Natural killer cell (primary cell): ENCODE measurements around the gene IRAK1BP1. TPM values are rescaled to one million over a fixed set of nuclear protein-coding genes. Genes with fewer than 3 reads are reported as not detected.

Source experiments
- ATAC-seq, 3 donors: fragments of 150-1000 bp in 2 of 3; fragments of 200-7000 bp in 1 of 3; cut with Tn5 transposase; 1 replicate in 1 of 3; 2 replicates in 2 of 3; pipeline ENCODE4 v1.10.0; 2021; ENCODE audit warnings: mild to moderate bottlenecking in 2 of 3, moderate library complexity in 2 of 3
- DNase-seq, 2 donors: peaks; one replicate each; pipeline versions ENCODE4 v3.0.0 to v3.0.0-alpha.2; 2013 to 2021; ENCODE audit warnings: mixed read lengths in 1 of 2
- H3K27ac ChIP-seq: one replicate; pipeline ENCODE4 v1.5.1; 2013; ENCODE audit warnings: mild to moderate bottlenecking, low read length
- H3K27me3 ChIP-seq: one replicate; pipeline ENCODE4 v1.6.1; 2013; ENCODE audit warnings: low read length; ENCODE audit not compliant: control insufficient read depth, insufficient read depth
- H3K36me3 ChIP-seq: one replicate; pipeline ENCODE4 v1.6.1; 2013; ENCODE audit warnings: low read length; ENCODE audit not compliant: control insufficient read depth, insufficient read depth
- H3K4me1 ChIP-seq: one replicate; pipeline ENCODE4 v1.6.1; 2013; ENCODE audit warnings: low read length; ENCODE audit not compliant: control insufficient read depth, insufficient read depth
- H3K4me3 ChIP-seq: one replicate; pipeline ENCODE4 v1.5.1; 2013; ENCODE audit warnings: low read length
- H3K9me3 ChIP-seq: one replicate; pipeline ENCODE4 v1.6.1; 2013; ENCODE audit warnings: low read length; ENCODE audit not compliant: control insufficient read depth, insufficient read depth
- H3K27ac Mint-ChIP-seq, 2 donors: one replicate each; pipeline ENCODE4 v1.8.0; 2022; ENCODE audit warnings: mild to moderate bottlenecking in 2 of 2, mixed read lengths in 2 of 2, moderate library complexity in 1 of 2
- H3K27me3 Mint-ChIP-seq, 2 donors: one replicate each; pipeline ENCODE4 v1.8.0; 2022; ENCODE audit warnings: low read depth in 2 of 2, mixed read lengths in 2 of 2
- H3K36me3 Mint-ChIP-seq: one replicate; pipeline ENCODE4 v1.8.0; 2022; ENCODE audit warnings: mixed read lengths
- H3K4me1 Mint-ChIP-seq, 2 donors: one replicate each; pipeline ENCODE4 v1.8.0; 2022; ENCODE audit warnings: mixed read lengths in 2 of 2
- H3K4me3 Mint-ChIP-seq: one replicate; pipeline ENCODE4 v1.8.0; 2022; ENCODE audit warnings: mild to moderate bottlenecking, moderate library complexity, mixed read lengths
- H3K9me3 Mint-ChIP-seq, 2 donors: one replicate each; pipeline ENCODE4 v1.8.0; 2022; ENCODE audit warnings: mixed read lengths in 2 of 2
- WGBS: methylation state at CpG from one replicate; pipeline ENCODE4 v1.1.7; 2013; ENCODE audit warnings: missing lambda C conversion rate; ENCODE audit not compliant: insufficient coverage; 5-methylcytosine and 5-hydroxymethylcytosine counted together
- intact Hi-C: fragments of 100-400 bp; cut with micrococcal nuclease; formaldehyde crosslinking; loops from one replicate; pipeline ENCODE4 v1.14.2; 2022
- total RNA-seq, 4 donors: library from RNA; stranded (reverse); fragments of 120-200 nt in 1 of 4; gene quantifications; one replicate each; pipeline versions ENCODE4 v1.2.3 to v1.2.4, GENCODE V29; 2013 to 2022
- TF ChIP-seq, protein P1 (sequence below): fragments of 200-600 bp; IDR thresholded peaks from one replicate; pipeline ENCODE4 v1.8.0; 2022; ENCODE audit warnings: antibody characterized with exemption

IRAK1BP1 gene
- total RNA-seq, result 1 to 10 TPM in 2 of 3 donors, under 1 TPM in 1; 0.56 to 1.5 (median 1.5) TPM
- 5.4 TPM for total RNA-seq (2013)

DNA sequence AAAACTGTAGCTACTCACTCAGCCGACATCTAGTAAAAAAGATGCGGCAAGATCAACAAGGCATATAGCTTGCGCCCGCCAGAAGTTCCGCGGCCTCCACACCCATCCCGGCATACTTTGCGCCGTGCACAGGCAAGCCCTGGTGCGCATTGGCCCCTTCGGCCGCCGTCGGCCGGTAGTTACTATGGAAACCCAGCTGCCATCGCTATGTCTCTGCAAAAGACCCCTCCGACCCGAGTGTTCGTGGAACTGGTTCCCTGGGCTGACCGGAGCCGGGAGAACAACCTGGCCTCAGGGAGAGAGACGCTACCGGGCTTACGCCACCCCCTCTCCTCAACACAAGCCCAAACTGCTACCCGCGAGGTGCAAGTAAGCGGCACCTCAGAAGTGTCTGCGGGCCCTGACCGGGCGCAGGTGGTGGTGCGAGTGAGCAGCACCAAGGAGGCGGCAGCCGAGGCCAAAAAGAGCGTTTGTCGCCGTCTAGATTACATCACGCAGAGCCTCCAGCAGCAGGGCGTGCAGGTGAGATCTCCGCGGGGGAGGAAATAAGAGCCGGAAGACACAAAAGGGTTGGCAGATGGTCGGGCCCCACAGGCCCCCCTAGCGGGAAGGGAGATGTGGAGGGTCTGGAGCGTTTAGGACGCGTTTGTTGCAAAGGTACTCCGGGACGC is at the start of gene IRAK1BP1:
TSS of gene IRAK1BP1 (plus strand) at position 182 of the 671 bp plus-strand sequence. CDS start at position 208, 26 bp downstream.
- under 1% methylated on average over 48 of the region's 48 CpGs for WGBS
- Mint-ChIP-seq H3K36me3 (no peaks in the 10 kb centered on the region), H3K9me3 (no peaks in the 10 kb centered on the region), H3K4me3 (peak within 1 kb of the TSS; percentile 99), H3K4me1 (peaks cover 14 to 19% of the 10 kb centered on the region in 2 donors), H3K27me3 (no peaks in the 10 kb centered on the region), H3K27ac (peak within 1 kb of the TSS; percentile 90 to 91)
- intact Hi-C loops, result no loop called here
- peak within 1 kb of the TSS; percentile 59 for H3K4me3 ChIP-seq
- no peaks in the 10 kb centered on the region for H3K9me3 ChIP-seq
- H3K36me3 ChIP-seq, result no peaks in the 10 kb centered on the region
- no peaks in the 10 kb centered on the region for H3K27me3 ChIP-seq
- TF ChIP-seq, protein P1, sequence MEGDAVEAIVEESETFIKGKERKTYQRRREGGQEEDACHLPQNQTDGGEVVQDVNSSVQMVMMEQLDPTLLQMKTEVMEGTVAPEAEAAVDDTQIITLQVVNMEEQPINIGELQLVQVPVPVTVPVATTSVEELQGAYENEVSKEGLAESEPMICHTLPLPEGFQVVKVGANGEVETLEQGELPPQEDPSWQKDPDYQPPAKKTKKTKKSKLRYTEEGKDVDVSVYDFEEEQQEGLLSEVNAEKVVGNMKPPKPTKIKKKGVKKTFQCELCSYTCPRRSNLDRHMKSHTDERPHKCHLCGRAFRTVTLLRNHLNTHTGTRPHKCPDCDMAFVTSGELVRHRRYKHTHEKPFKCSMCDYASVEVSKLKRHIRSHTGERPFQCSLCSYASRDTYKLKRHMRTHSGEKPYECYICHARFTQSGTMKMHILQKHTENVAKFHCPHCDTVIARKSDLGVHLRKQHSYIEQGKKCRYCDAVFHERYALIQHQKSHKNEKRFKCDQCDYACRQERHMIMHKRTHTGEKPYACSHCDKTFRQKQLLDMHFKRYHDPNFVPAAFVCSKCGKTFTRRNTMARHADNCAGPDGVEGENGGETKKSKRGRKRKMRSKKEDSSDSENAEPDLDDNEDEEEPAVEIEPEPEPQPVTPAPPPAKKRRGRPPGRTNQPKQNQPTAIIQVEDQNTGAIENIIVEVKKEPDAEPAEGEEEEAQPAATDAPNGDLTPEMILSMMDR, result no peak
- H3K4me1 ChIP-seq, result peaks cover 4% of the 10 kb centered on the region
- H3K27ac ChIP-seq, result peak within 1 kb of the TSS; percentile 56
- ATAC-seq (peak; percentile 88 to 90 (median 89)), DNase-seq (peak; percentile 56 to 80)

- no peaks in the 10 kb centered on the region for H3K4me1 Mint-ChIP-seq
- H3K27me3 Mint-ChIP-seq, result peaks cover 0 to 2% of the 10 kb centered on the region in 2 donors
- H3K27ac Mint-ChIP-seq, result no peak overlapping the region
- DNase-seq (no peak), ATAC-seq (no peak)
- H3K27me3 ChIP-seq, result no peaks in the 10 kb centered on the region
- H3K4me3 ChIP-seq, result no peak overlapping the region
- no peak overlapping the region for H3K27ac ChIP-seq
- no peaks in the 10 kb centered on the region for H3K4me1 ChIP-seq
- no peaks in the 10 kb centered on the region for H3K36me3 Mint-ChIP-seq
- intact Hi-C loops, result no loop called here
- peaks cover 2 to 14% of the 10 kb centered on the region in 2 donors for H3K9me3 Mint-ChIP-seq
- no peak overlapping the region for H3K4me3 Mint-ChIP-seq
- TF ChIP-seq, protein P1, result no peak
- H3K9me3 ChIP-seq, result no peaks in the 10 kb centered on the region
- H3K36me3 ChIP-seq, result no peaks in the 10 kb centered on the region
Observed at GRCh38 chr6:78824045-78824444, 43.3 kb upstream of the IRAK1BP1 start.

DNA sequence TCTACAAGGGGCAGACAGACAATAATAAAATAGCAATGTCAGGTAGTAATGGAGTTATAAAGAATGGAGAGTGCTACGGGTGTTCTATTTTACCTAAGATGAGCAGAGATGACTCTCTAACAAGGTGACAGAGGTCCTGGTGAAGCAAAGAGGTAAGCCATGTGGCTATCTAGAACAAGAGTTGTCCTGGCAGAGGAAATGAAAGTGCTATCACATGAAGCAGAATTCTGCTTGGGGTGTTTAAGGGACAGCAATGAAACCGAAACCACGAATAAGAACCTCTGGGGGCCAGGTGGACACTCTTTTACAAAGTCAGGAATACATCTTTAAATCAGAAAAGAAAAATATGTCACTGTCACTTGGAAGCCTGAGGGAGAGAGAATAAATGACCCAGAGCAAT is 37.9 kb upstream of the IRAK1BP1 start:
- no peaks in the 10 kb centered on the region for H3K36me3 Mint-ChIP-seq
- H3K27me3 ChIP-seq, result no peaks in the 10 kb centered on the region
- H3K4me3 Mint-ChIP-seq, result no peak overlapping the region
- no peak overlapping the region for H3K27ac Mint-ChIP-seq
- no peak overlapping the region for H3K4me3 ChIP-seq
- 84% methylated on average over 3 of the region's 3 CpGs for WGBS
- no peaks in the 10 kb centered on the region for H3K4me1 ChIP-seq
- peaks cover 0 to 2% of the 10 kb centered on the region in 2 donors for H3K27me3 Mint-ChIP-seq
- H3K27ac ChIP-seq, result no peak overlapping the region
- TF ChIP-seq, protein P1, result no peak
- ATAC-seq (no peak), DNase-seq (no peak)
- no peaks in the 10 kb centered on the region for H3K4me1 Mint-ChIP-seq
- peaks cover 2 to 4% of the 10 kb centered on the region in 2 donors for H3K9me3 Mint-ChIP-seq
- H3K36me3 ChIP-seq, result no peaks in the 10 kb centered on the region
- no peaks in the 10 kb centered on the region for H3K9me3 ChIP-seq
- intact Hi-C loops, result no loop called here

- TF ChIP-seq, protein P1, result no peak
- DNase-seq (no peak), ATAC-seq (no peak)
- no peaks in the 10 kb centered on the region for H3K36me3 ChIP-seq
- no peak overlapping the region for H3K27ac Mint-ChIP-seq
- no peaks in the 10 kb centered on the region for H3K4me1 Mint-ChIP-seq
- H3K36me3 Mint-ChIP-seq, result no peaks in the 10 kb centered on the region
- H3K27ac ChIP-seq, result no peak overlapping the region
- H3K9me3 ChIP-seq, result no peaks in the 10 kb centered on the region
- H3K4me1 ChIP-seq, result no peaks in the 10 kb centered on the region
- intact Hi-C loops, result no loop called here
- H3K4me3 Mint-ChIP-seq, result no peak overlapping the region
- H3K4me3 ChIP-seq, result no peak overlapping the region
- no peaks in the 10 kb centered on the region for H3K27me3 ChIP-seq
- H3K27me3 Mint-ChIP-seq, result peaks cover 0 to 2% of the 10 kb centered on the region in 2 donors
- WGBS, result 83% methylated on average over 2 of the region's 2 CpGs
- peaks cover 2 to 4% of the 10 kb centered on the region in 2 donors for H3K9me3 Mint-ChIP-seq
Observed at GRCh38 chr6:78830805-78831204, 36.5 kb upstream of the IRAK1BP1 start.
